Astrocyte of the spinal cord (primary cell): ENCODE results near the gene PTPRF.

Experiments
- DNase-seq: peaks from one replicate; pipeline ENCODE4 v3.0.0; 2011; ENCODE audit warnings: low read depth, low spot score
- H3K4me3 ChIP-seq: 2 replicates; pipeline ENCODE4 v1.5.1; 2011; ENCODE audit warnings: low read depth, mild to moderate bottlenecking, low read length, moderate library complexity
- in situ Hi-C: cut with HindIII; loops from 2 replicates; pipeline ENCODE4 v1.10.0; 2017; ENCODE audit warnings: low sequenced_read_pairs
- TF ChIP-seq, protein P1 (sequence below): IDR thresholded peaks from 2 replicates; pipeline ENCODE4 v1.5.1; 2012; ENCODE audit warnings: low read depth, mild to moderate bottlenecking, low read length, inconsistent platforms

The PTPRF gene

GRCh38 chr1:43530483-43531106 lies at the start of gene PTPRF:
Gene PTPRF (plus strand): TSS chr1:43530883. CDS start chr1:43545076, 14,193 bp downstream.
- no peak for DNase-seq
- peak within 1 kb of the TSS; percentile 66 for H3K4me3 ChIP-seq
- in situ Hi-C loops: no loop called here
- TF ChIP-seq, protein P1, sequence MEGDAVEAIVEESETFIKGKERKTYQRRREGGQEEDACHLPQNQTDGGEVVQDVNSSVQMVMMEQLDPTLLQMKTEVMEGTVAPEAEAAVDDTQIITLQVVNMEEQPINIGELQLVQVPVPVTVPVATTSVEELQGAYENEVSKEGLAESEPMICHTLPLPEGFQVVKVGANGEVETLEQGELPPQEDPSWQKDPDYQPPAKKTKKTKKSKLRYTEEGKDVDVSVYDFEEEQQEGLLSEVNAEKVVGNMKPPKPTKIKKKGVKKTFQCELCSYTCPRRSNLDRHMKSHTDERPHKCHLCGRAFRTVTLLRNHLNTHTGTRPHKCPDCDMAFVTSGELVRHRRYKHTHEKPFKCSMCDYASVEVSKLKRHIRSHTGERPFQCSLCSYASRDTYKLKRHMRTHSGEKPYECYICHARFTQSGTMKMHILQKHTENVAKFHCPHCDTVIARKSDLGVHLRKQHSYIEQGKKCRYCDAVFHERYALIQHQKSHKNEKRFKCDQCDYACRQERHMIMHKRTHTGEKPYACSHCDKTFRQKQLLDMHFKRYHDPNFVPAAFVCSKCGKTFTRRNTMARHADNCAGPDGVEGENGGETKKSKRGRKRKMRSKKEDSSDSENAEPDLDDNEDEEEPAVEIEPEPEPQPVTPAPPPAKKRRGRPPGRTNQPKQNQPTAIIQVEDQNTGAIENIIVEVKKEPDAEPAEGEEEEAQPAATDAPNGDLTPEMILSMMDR: no peak

GRCh38 chr1:43481491-43481890 lies 49.2 kb upstream of the PTPRF start:
- in situ Hi-C loops: no loop called here
- TF ChIP-seq, protein P1: no peak
- DNase-seq: no peak
- H3K4me3 ChIP-seq: no peak overlapping the region

- TF ChIP-seq, protein P1: no peak
- in situ Hi-C loops: no loop called here
- DNase-seq: no peak
- H3K4me3 ChIP-seq: no peak overlapping the region
These were observed 48.5 kb upstream of the PTPRF start for GRCh38 chr1:43482215-43482614.

DNA sequence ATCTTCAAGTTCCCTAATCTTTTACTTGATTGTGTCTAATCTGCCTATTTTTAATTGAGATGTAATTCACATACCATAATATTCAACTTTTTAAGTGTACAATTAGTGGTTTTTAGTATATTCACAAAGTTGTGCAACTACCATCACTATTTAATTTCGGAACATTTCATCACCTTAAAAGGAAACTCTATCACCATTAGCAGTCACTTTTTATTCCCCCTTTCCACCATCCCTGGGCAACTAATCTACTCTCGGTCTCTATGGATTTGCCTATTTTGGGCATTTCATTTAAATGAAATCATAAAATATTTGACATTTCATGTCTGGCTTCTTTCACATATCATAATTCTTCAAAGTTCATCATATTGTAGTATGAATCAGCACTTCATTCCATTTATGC lies 46.3 kb upstream of the PTPRF start:
- H3K4me3 ChIP-seq: no peak overlapping the region
- no peak for DNase-seq
- TF ChIP-seq, protein P1: no peak
- in situ Hi-C loops: no loop called here

- in situ Hi-C loops: no loop called here
- TF ChIP-seq, protein P1: no peak
- no peak overlapping the region for H3K4me3 ChIP-seq
- no peak for DNase-seq
These were observed 42.5 kb upstream of the PTPRF start for GRCh38 chr1:43488165-43488564.

GRCh38 chr1:43491061-43491460 lies 39.6 kb upstream of the PTPRF start:
- in situ Hi-C loops: no loop called here
- TF ChIP-seq, protein P1: no peak
- no peak for DNase-seq
- H3K4me3 ChIP-seq: no peak overlapping the region
